ENCODE data around the gene DRGX. TPM values are rescaled to one million over a fixed set of nuclear protein-coding genes. Genes with fewer than 3 reads are reported as not detected.

DRGX gene
- total and polyA plus RNA-seq, 2 donors (not counting 3 experiments of a cell fraction or from before 2014, with no cell fraction given), result not detected

DNA sequence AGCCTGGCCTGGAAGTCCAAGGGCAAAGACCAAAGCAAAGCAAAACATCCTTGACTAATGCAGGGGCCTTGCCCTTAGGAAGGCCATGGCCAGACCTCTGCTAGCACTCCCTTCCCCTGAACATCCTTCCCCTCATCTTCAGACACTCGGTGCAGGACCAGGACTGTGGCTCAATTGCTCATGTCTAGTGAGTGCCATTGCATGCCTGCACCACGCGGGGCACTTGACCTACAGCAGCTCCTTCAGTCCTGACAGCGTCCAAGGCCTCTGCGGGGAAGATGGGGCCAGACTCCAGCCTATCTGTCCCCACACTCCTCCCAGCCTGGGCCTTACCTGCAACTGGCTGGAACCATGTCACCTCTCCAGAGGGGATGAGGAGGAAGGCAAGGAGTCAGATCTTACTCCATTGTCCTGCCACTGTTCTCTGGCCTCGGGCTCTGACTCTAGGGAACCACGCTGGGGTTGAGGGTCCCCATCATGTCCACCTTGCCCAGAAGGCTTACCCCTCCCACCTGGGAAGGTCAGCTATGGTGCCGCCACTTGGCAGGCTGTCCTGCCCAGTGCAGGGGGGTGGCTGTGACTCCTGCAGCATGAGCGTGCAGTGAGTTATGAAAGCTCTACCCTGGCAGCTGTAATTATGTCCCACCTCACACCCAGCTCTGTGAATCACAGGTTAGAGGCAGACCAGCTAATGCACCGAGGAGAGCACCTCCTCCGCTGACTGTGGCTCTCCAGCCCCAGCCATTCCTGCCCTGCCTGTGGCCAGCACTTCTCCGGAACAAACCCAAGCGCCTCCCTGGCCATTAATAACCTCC is 16.1 kb downstream of the DRGX start:
- POLR2A ChIA-PET, result no interaction called here
- Histone ChIP-seq H3K4me3 (replicated peaks in 1 of 3; ENCODE audit: insufficient read depth in 1 of 3, low read depth in 1 of 3, low read length in 3 of 3) (no peak overlapping the region), H4K20me1 (replicated peaks; ENCODE audit: control insufficient read depth, extremely low read depth, insufficient read depth, low read length) (no peaks in the 10 kb centered on the region), H3K36me3 (ENCODE audit: control insufficient read depth in 2 of 2, extremely low read depth in 1 of 2, insufficient read depth in 2 of 2, low read length in 2 of 2) (no peaks in the 10 kb centered on the region), H3K9me1 (replicated peaks; ENCODE audit: control insufficient read depth, extremely low read depth, insufficient read depth, low read length) (no peaks in the 10 kb centered on the region), H2AFZ (ENCODE audit: low read depth, low read length) (no peak overlapping the region), H3K4me1 (ENCODE audit: control insufficient read depth, extremely low read depth, insufficient read depth, low read length) (no peaks in the 10 kb centered on the region), H3K27me3 (ENCODE audit: control insufficient read depth in 2 of 2, insufficient read depth in 2 of 2, low read length in 2 of 2) (peaks cover 2 to 6% of the 10 kb centered on the region in 2 experiments), H3K4me2 (ENCODE audit: insufficient read depth, low read length) (no peak overlapping the region), H3K9ac (replicated peaks; ENCODE audit: extremely low read depth, insufficient read depth, low read length) (no peak overlapping the region), H3K27ac (ENCODE audit: insufficient read depth, low read depth, low read length) (no peak overlapping the region), H3K9me3 (replicated peaks; ENCODE audit: control insufficient read depth, insufficient read depth, low read length) (no peaks in the 10 kb centered on the region), H3K79me2 (ENCODE audit: control insufficient read depth, insufficient read depth, low read length) (no peaks in the 10 kb centered on the region)
- intact Hi-C loops (cut with micrococcal nuclease) (no loop called here), dilution Hi-C loops (cut with MboI; ENCODE audit: extremely low pct_ligation_motif_present, low sequenced_read_pairs) (no loop called here)
- FAIRE-seq, result no peak
- CTCF ChIA-PET, result interaction anchor here (1.0 to 1.7 kb wide), 2 partner anchors 10 kb away, joined by 4 read pairs; no protein-coding TSS in a partner anchor
- no TSS peak for BruUV-seq (replicated peaks)
- TF ChIP-seq, protein P1, sequence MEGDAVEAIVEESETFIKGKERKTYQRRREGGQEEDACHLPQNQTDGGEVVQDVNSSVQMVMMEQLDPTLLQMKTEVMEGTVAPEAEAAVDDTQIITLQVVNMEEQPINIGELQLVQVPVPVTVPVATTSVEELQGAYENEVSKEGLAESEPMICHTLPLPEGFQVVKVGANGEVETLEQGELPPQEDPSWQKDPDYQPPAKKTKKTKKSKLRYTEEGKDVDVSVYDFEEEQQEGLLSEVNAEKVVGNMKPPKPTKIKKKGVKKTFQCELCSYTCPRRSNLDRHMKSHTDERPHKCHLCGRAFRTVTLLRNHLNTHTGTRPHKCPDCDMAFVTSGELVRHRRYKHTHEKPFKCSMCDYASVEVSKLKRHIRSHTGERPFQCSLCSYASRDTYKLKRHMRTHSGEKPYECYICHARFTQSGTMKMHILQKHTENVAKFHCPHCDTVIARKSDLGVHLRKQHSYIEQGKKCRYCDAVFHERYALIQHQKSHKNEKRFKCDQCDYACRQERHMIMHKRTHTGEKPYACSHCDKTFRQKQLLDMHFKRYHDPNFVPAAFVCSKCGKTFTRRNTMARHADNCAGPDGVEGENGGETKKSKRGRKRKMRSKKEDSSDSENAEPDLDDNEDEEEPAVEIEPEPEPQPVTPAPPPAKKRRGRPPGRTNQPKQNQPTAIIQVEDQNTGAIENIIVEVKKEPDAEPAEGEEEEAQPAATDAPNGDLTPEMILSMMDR (IDR thresholded peaks at IDR 0.05; ENCODE audit: extremely low read depth in 1 of 2, insufficient read depth in 1 of 2, low read depth in 1 of 2, low read length in 2 of 2), result peak in 1 of 2 donors; percentile 27
- no peak for TF ChIP-seq EZH2 (IDR thresholded peaks at IDR 0.05; ENCODE audit: borderline replicate concordance, low read depth, low read length, severe bottlenecking)
- no peak for TF ChIP-seq POLR2AphosphoS5 (IDR thresholded peaks at IDR 0.05; ENCODE audit: insufficient read depth, low read depth, low read length)
- DNase-seq (ENCODE audit: low read depth, low spot score), result no peak

DNA sequence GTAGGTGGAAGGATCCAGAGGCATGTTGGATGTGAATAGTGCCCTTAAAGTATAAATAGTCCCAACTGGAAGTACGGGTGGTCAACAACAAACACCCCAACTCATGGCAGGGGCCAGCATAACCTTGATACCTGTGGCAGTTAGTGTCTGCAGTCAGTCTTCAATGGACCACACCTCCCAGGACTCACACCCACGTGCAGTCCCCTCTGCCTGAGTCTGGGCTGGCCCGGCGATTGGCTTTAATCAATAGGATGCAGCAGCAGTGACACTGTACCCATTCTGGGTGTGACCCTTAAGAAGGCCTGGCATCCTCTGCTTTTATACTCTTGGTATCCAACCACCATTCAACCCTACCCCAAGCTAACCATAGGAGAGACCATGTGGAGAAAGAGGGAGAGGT is 18.6 kb downstream of the DRGX start:
- Histone ChIP-seq H3K36me3 (ENCODE audit: control insufficient read depth in 2 of 2, extremely low read depth in 1 of 2, insufficient read depth in 2 of 2, low read length in 2 of 2) (no peaks in the 10 kb centered on the region), H4K20me1 (replicated peaks; ENCODE audit: control insufficient read depth, extremely low read depth, insufficient read depth, low read length) (no peaks in the 10 kb centered on the region), H3K4me3 (replicated peaks in 1 of 3; ENCODE audit: insufficient read depth in 1 of 3, low read depth in 1 of 3, low read length in 3 of 3) (no peak overlapping the region), H3K9ac (replicated peaks; ENCODE audit: extremely low read depth, insufficient read depth, low read length) (no peak overlapping the region), H3K9me3 (replicated peaks; ENCODE audit: control insufficient read depth, insufficient read depth, low read length) (no peaks in the 10 kb centered on the region), H2AFZ (ENCODE audit: low read depth, low read length) (no peak overlapping the region), H3K9me1 (replicated peaks; ENCODE audit: control insufficient read depth, extremely low read depth, insufficient read depth, low read length) (no peaks in the 10 kb centered on the region), H3K4me1 (ENCODE audit: control insufficient read depth, extremely low read depth, insufficient read depth, low read length) (no peaks in the 10 kb centered on the region), H3K27ac (ENCODE audit: insufficient read depth, low read depth, low read length) (no peak overlapping the region), H3K27me3 (ENCODE audit: control insufficient read depth in 2 of 2, insufficient read depth in 2 of 2, low read length in 2 of 2) (peaks cover 2 to 13% of the 10 kb centered on the region in 2 experiments), H3K79me2 (ENCODE audit: control insufficient read depth, insufficient read depth, low read length) (no peaks in the 10 kb centered on the region), H3K4me2 (ENCODE audit: insufficient read depth, low read length) (no peak overlapping the region)
- POLR2A ChIA-PET, result no interaction called here
- BruUV-seq (replicated peaks), result no TSS peak
- TF ChIP-seq POLR2AphosphoS5 (IDR thresholded peaks at IDR 0.05; ENCODE audit: insufficient read depth, low read depth, low read length) (no peak), EZH2 (IDR thresholded peaks at IDR 0.05; ENCODE audit: borderline replicate concordance, low read depth, low read length, severe bottlenecking) (no peak), JUN (IDR thresholded peaks at IDR 0.05; ENCODE audit: borderline replicate concordance, insufficient read depth, insufficient read length, low read depth) (no peak), FOS (IDR thresholded peaks at IDR 0.05; ENCODE audit: borderline replicate concordance, insufficient read depth, low read length) (no peak), POLR2A (IDR thresholded peaks at IDR 0.05; ENCODE audit: low read depth, low read length) (no peak), MYC (IDR thresholded peaks at IDR 0.05; ENCODE audit: low read depth, low read length) (no peak), GATA2 (IDR thresholded peaks at IDR 0.05; ENCODE audit: insufficient read depth, insufficient read length, low read depth, low read length) (no peak)
- TF ChIP-seq, protein P2, sequence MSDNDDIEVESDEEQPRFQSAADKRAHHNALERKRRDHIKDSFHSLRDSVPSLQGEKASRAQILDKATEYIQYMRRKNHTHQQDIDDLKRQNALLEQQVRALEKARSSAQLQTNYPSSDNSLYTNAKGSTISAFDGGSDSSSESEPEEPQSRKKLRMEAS (IDR thresholded peaks at IDR 0.05; ENCODE audit: insufficient read depth, insufficient read length), result no peak
- TF ChIP-seq, protein P1 (IDR thresholded peaks at IDR 0.05; ENCODE audit: extremely low read depth in 1 of 2, insufficient read depth in 1 of 2, low read depth in 1 of 2, low read length in 2 of 2), result no peak
- DNase-seq (ENCODE audit: low read depth, low spot score) (no peak), FAIRE-seq (no peak)
- CTCF ChIA-PET, result interaction anchor here (1.8 kb wide), 1 partner anchor 31 kb away, joined by 6 read pairs; no protein-coding TSS in a partner anchor
- intact Hi-C loops (cut with micrococcal nuclease), result no loop called here
- dilution Hi-C loops (cut with MboI; ENCODE audit: extremely low pct_ligation_motif_present, low sequenced_read_pairs), result no loop called here

Data from endothelial cell of umbilical vein (primary cell).